Smooth muscle cell (in vitro differentiated cells): ENCODE results near the gene VPS72. TPM values are rescaled to one million over a fixed set of nuclear protein-coding genes. Genes with fewer than 3 reads are reported as not detected.
"Not testable (repeated sequence)": the region's sequence is repeated elsewhere in the genome, so short reads cannot be mapped to it uniquely, and the experiment has no call there.

Experiments used
- DNase-seq: peaks from one replicate; lab custom pipeline; 2025; ENCODE audit not compliant: unreplicated experiment; lab: John Stamatoyannopoulos, UW
- H2AFZ ChIP-seq: fragments of 200-600 bp; sonication (generic); 2 replicates; pipeline ENCODE4 v1.6.0; 2016; ENCODE audit warnings: antibody characterized with exemption, low read depth, mild to moderate bottlenecking
- H3F3A ChIP-seq: fragments of 200-600 bp; sonication (generic); 2 replicates; pipeline ENCODE4 v1.6.0; 2017; ENCODE audit warnings: antibody characterized with exemption, low read depth
- H3K27ac ChIP-seq: fragments of 200-600 bp; sonication (generic); 2 replicates; pipeline ENCODE4 v1.5.1; 2016; ENCODE audit warnings: low read depth, mild to moderate bottlenecking
- H3K27me3 ChIP-seq: fragments of 200-600 bp; sonication (generic); 2 replicates; pipeline ENCODE4 v1.6.1; 2016; ENCODE audit warnings: low read depth, mild to moderate bottlenecking
- H3K36me3 ChIP-seq: fragments of 200-600 bp; sonication (generic); 2 replicates; pipeline ENCODE4 v1.5.1; 2016; ENCODE audit warnings: low read depth
- H3K4me1 ChIP-seq: fragments of 200-600 bp; sonication (generic); 2 replicates; pipeline ENCODE4 v1.5.1; 2016; ENCODE audit warnings: low read depth
- H3K4me2 ChIP-seq: fragments of 200-600 bp; sonication (generic); 2 replicates; pipeline ENCODE4 v1.6.0; 2016; ENCODE audit warnings: mild to moderate bottlenecking
- H3K4me3 ChIP-seq: fragments of 200-600 bp; sonication (generic); 2 replicates; pipeline ENCODE4 v1.5.1; 2016; ENCODE audit warnings: mild to moderate bottlenecking
- H3K79me2 ChIP-seq: fragments of 200-600 bp; sonication (generic); 2 replicates; pipeline ENCODE4 v1.6.0; 2016; ENCODE audit warnings: low read depth, mild to moderate bottlenecking
- H3K9ac ChIP-seq: fragments of 200-600 bp; sonication (generic); 2 replicates; pipeline ENCODE4 v1.6.0; 2016; ENCODE audit warnings: low read depth
- H3K9me3 ChIP-seq: fragments of 200-600 bp; sonication (generic); replicated peaks from 2 replicates; pipeline ENCODE4 v1.5.1; 2016; ENCODE audit warnings: low read depth
- H4K20me1 ChIP-seq: fragments of 200-600 bp; sonication (generic); 2 replicates; pipeline ENCODE4 v1.6.0; 2016; ENCODE audit warnings: low read depth
- CTCF ChIP-seq: fragments of 200-600 bp; sonication (generic); IDR thresholded peaks from 2 replicates; pipeline ENCODE4 v1.5.1; 2017; ENCODE audit warnings: borderline replicate concordance, mild to moderate bottlenecking, antibody characterized with exemption; ENCODE audit not compliant: insufficient read depth, poor library complexity, severe bottlenecking
- WGBS: methylation state at CpG from one replicate; pipeline ENCODE4 v1.1.7; 2016; ENCODE audit warnings: low lambda C conversion rate; 5-methylcytosine and 5-hydroxymethylcytosine counted together
- polyA plus RNA-seq: library from polyadenylated mRNA; unstranded; fragments of >200 nt; fragmentation: Nextera tagmentation; extraction: Ambion mirVana; gene quantifications from 2 replicates; pipeline ENCODE4 v1.2.1, GENCODE V29; 2016
- total RNA-seq: library from RNA; depleted of rRNA; stranded (reverse); fragments of >200 nt; gene quantifications from 2 replicates; pipeline ENCODE4 v1.2.3, GENCODE V29; 2014

Gene VPS72
- total and polyA plus RNA-seq, 2 experiments from 2014 or later = 35.0 to 57.9 TPM

DNA sequence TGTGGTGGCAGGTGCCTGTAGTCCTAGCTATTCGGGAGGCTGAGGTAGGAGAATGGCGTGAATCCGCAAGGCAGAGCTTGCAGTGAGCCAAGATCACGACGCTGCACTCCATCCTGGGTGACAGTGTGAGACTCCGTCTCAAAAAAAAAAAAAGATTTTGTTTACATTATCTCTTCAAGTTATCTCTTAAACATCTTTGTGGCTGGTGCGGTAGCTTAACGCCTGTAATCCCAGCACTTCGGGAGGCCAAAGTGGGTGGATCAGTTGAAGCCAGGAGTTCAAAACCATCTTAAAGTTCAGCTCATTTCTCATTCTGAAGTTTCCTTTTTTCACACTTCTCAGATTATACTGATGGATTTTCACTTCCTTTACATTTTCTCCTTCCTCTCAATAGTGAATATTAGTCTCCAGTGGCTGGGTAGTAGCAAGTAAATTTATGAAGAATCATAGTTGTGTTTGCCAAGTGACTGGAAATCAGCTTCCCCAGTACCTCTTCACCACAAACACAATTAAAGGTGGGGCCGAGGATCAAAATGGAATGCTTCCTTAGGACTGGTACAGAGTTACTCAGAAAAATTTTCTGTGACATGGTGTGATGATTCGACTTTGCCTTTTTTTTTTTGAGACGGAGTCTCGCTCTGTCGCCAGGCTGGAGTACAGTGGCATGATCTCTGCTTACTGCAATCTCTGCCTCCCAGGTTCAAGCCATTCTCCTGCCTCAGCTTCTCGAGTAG is 22.1 kb upstream of the VPS72 start:
- Histone ChIP-seq H3K9me3 (no peaks in the 10 kb centered on the region), H3F3A (no peaks in the 10 kb centered on the region), H3K4me1 (peaks cover 3% of the 10 kb centered on the region), H4K20me1 (peaks cover 100% of the 10 kb centered on the region), H3K4me2 (peak overlapping the region; percentile 26), H3K36me3 (no peaks in the 10 kb centered on the region), H3K9ac (no peak overlapping the region), H3K27me3 (no peaks in the 10 kb centered on the region), H2AFZ (no peak overlapping the region), H3K4me3 (no peak overlapping the region), H3K27ac (peak overlapping the region; percentile 66), H3K79me2 (peaks cover 98% of the 10 kb centered on the region)
- no peak for DNase-seq
- TF ChIP-seq CTCF = no peak
- WGBS = 64% methylated on average over 15 of the region's 15 CpGs

DNA sequence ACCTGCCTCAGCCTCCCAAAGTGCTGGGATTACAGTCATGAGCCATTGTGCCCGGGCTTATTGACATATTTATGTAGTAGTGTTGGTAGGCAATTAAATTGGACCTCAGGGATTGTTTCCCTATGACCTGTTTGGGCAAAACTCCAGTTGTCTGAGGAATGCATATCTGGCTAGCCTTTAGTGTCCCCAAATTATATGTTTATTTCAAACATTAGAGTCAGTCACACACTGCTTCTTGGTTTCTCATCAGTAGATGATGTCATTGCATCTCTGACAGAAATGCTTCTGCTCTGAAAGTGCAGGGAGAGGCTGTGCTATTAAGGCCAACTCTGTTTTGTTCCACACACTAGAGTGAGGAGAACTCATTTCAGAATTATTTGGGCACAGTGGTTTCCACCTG is 20.8 kb upstream of the VPS72 start:
- Histone ChIP-seq H3K27me3 (no peaks in the 10 kb centered on the region), H2AFZ (no peak overlapping the region), H3K4me1 (peaks cover 3% of the 10 kb centered on the region), H3F3A (no peaks in the 10 kb centered on the region), H3K36me3 (peaks cover 6% of the 10 kb centered on the region), H3K9me3 (no peaks in the 10 kb centered on the region), H3K9ac (no peak overlapping the region), H4K20me1 (peaks cover 100% of the 10 kb centered on the region), H3K27ac (peak overlapping the region; percentile 60), H3K4me2 (no peak overlapping the region), H3K79me2 (peaks cover 99% of the 10 kb centered on the region), H3K4me3 (no peak overlapping the region)
- DNase-seq = no peak
- WGBS = 93% methylated on average over 1 of the region's 1 CpG
- TF ChIP-seq CTCF = no peak

DNA sequence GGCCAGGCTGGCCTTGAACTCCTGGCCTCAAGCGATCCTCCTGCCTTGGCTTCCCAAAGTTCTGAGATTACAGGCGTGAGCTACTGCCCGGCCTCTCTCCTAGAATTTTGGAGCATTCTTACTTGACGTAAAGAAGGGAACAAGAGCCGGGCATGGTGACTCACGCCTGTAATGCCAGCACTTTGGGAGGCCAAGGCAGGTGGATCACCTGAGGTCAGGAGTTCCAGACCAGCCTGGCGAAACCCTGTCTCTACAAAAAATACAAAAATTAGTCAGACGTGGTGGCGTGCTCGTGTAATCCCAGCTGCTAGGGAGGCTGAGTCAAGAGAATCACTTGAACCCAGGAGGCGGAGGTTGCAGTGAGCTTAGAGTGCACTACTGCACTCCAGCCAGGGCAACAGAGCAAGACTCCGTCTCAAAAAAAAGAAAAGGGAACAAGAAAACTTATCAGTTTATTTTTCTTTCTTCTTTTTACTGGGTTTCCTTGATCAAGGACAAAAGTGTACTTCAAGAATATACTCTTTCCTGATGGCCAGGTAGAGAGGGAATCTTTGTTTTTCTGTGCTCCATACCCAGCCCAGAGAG is 15.5 kb upstream of the VPS72 start:
- not testable (repeated sequence) for DNase-seq, H3F3A ChIP-seq

DNA sequence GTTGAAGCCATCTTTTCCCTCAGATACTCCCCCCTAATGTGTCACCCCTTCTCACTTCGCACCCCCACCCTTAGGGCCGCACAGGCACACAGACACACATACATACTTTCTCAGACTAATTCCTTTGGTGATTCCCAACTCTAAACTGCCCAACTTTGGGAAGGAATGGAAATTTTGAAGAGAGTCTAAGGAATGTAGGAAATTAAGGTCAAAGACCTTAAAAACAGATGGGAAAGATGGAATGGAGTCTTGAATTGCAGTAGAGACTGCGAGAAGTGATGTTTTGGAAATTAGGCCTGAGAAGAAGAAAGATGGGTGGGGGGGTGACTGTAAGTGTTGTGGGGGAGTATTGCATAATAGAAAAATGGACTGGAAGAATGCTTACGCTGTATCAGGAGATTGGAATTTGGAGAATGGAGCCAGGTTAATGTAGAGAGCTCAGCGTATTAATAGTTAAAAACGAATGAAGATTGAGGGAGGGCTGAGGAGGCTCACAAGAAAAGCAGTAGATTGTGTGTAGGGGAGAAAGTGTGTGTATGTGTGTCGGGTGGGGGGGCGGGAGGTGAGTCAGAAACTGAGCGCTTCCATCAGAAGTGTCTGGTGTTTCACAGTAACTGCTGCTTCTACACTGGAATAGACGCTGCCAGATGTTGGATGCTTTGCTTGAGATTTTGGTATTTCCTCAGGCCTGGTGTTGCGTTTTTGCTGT is 10.0 kb upstream of the VPS72 start:
- H3K27me3 ChIP-seq = no peaks in the 10 kb centered on the region
- under 1% methylated on average over 11 of the region's 11 CpGs for WGBS
- H2AFZ ChIP-seq = no peak overlapping the region
- peak overlapping the region; percentile 96 for H3K9ac ChIP-seq
- H3F3A ChIP-seq = peaks cover 6% of the 10 kb centered on the region
- H3K27ac ChIP-seq = peak overlapping the region; percentile 97
- H3K4me3 ChIP-seq = peak overlapping the region; percentile 85
- no peaks in the 10 kb centered on the region for H3K36me3 ChIP-seq
- H4K20me1 ChIP-seq = peaks cover 56% of the 10 kb centered on the region
- TF ChIP-seq CTCF = no peak
- H3K79me2 ChIP-seq = peaks cover 58% of the 10 kb centered on the region
- no peaks in the 10 kb centered on the region for H3K9me3 ChIP-seq
- peak; percentile 3 for DNase-seq
- peak overlapping the region; percentile 91 for H3K4me2 ChIP-seq
- H3K4me1 ChIP-seq = peaks cover 12% of the 10 kb centered on the region

More for the DNA sequence above, 15.5 kb upstream of the VPS72 start:
- not testable (repeated sequence) for H3K4me1 ChIP-seq, H3K9ac ChIP-seq, H3K27ac ChIP-seq, H3K4me2 ChIP-seq, H2AFZ ChIP-seq, H3K4me3 ChIP-seq, H3K27me3 ChIP-seq, H3K36me3 ChIP-seq, H3K9me3 ChIP-seq
- peaks cover 100% of the 10 kb centered on the region for H4K20me1 ChIP-seq
- 91% methylated on average over 12 of the region's 12 CpGs for WGBS
- H3K79me2 ChIP-seq = peaks cover 99% of the 10 kb centered on the region
